ENCODE data around the gene PRSS12.
A peak's percentile ranks its signal among the peaks of the same experiment; 100 is the strongest.
"Not testable (repeated sequence)": the region's sequence is repeated elsewhere in the genome, so short reads cannot be mapped to it uniquely, and the experiment has no call there.

PRSS12 gene, protein sequence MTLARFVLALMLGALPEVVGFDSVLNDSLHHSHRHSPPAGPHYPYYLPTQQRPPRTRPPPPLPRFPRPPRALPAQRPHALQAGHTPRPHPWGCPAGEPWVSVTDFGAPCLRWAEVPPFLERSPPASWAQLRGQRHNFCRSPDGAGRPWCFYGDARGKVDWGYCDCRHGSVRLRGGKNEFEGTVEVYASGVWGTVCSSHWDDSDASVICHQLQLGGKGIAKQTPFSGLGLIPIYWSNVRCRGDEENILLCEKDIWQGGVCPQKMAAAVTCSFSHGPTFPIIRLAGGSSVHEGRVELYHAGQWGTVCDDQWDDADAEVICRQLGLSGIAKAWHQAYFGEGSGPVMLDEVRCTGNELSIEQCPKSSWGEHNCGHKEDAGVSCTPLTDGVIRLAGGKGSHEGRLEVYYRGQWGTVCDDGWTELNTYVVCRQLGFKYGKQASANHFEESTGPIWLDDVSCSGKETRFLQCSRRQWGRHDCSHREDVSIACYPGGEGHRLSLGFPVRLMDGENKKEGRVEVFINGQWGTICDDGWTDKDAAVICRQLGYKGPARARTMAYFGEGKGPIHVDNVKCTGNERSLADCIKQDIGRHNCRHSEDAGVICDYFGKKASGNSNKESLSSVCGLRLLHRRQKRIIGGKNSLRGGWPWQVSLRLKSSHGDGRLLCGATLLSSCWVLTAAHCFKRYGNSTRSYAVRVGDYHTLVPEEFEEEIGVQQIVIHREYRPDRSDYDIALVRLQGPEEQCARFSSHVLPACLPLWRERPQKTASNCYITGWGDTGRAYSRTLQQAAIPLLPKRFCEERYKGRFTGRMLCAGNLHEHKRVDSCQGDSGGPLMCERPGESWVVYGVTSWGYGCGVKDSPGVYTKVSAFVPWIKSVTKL

DNA sequence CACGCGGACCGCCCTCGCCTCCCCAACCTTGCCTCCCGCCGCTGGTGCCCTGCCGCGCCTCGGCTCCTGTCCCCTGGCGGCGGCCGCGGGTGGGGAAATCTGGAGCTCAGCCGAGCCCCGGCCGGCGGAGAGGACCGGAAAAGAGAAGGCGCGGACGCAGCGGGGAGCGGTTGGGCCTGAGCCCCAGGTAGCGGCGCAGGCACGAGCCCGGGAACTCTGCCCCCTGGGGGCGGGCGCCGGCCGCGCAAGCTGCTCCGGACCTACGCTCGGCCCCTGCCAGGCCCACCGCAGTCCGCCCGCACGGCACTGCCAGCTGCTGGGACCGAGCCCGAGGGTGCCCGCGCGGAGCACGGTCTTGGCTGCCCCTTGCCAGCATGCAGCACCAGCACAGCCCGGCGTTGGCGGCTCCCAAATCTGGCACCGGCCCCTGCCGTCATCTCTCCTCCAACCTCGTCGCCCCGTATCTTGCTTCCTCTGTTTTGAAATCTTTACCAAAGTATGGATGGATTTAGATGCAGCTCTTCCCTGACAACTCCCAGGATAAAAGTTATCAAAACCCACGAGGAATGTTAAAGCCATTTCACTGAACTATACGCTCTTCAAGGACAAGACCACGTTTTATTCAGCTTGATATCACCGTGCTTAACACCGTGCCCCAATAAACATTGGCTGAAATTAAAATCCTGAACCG, at the start of gene PRSS12:
PRSS12 (minus strand) TSS at position 161 of the 691 bp plus-strand sequence. CDS start 283 bp downstream, outside the sequence.
- peak; percentile 82 for DNase-seq (ENCODE audit: low read depth)

DNA sequence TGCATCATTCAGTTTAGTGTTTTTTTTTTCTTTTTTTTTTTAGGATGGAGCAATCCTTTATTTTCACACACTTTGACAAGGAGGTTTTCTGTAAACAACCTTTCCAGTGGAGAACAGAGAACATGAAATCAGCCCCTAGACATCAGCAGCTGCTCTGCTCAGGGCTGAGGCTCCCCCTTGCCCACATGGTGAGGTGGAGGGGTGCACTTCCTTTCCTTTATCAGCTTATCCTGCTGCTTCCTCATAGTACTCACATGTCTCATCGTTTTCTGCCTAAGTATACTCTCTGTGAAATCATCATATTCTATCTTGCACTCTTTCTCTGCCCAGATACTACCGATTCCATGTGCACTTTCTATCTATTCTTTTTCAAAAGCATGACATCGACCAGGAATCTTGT, 47.6 kb upstream of the PRSS12 start:
- DNase-seq (ENCODE audit: low read depth) = peak; percentile 31

DNA sequence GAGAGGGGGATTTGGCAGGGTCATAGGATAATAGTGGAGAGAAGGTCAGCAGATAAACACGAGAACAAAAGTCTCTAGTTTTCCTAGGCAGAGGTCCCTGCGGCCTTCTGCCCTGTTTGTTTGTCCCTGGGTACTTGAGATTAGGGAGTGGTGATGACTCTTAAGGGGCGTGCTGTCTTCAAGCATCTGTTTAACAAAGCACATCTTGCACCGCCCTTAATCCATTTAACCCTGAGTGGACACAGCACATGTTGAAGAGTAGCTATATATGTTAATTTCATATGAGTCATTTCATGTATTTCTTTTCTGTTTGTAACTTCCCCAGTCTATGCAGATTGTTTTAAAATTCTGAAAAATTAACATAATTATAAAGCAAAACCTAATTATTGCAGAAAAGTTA, 47.1 kb upstream of the PRSS12 start:
- peak; percentile 33 for DNase-seq (ENCODE audit: low read depth)

DNA sequence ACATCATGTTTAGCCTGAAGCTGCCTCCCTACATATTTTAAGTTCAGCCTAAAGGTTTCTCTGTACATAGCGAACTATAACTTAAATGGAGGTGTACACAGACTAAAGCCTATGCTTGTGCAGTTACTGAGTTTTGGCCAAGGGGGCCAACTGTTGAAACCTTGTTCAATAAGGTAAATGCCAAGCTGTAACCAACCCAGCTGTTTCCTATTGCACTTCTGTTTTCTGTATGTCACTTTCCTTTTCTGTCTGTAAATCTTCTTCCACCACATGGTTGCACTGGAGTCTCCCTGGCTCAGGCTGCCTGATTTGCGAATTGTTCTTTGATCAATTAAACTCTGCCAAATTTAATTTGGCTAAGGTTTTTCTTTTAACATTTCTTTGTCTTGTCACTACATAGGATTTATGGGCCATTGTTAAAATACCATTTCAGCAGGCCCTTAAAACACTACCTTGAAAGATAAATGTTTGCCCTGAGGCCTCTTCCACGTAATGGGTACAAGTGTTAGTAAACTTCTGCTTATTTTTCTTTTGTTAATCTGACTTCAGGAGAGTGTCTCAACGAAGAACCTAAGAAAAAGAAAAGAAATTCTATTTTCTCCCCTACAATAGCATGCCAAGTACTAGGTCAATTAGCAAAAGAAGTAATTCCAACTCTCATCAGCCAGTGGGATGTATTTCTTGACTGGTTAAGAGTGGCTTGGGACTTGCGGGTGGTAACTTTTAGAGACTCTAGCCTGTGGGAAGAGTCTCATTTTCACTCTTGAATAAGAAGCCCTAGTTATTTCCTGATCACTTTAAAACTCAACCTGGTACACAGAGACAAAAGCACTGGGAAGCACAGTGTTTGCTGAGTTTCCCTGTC, 45.7 kb upstream of the PRSS12 start:
- no peak for DNase-seq (ENCODE audit: low read depth)

DNA sequence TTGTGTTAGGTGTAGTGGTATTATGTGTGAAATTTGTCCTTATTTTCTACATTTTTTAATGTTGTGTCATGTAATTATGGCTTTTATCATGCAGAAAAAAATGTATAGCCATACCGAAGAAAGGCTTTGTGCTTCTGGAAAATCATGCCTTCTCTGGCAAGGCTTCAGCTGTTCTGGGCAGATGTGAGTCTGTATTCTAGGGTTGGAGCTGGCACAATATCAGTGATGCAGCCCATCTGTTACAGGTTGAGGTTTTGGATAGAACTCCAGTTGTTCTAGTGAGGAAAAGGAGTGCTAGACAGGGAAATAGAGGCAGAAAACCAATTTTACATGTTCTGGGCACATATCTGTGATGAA, 44.8 kb upstream of the PRSS12 start:
- DNase-seq (ENCODE audit: low read depth) = no peak

DNA sequence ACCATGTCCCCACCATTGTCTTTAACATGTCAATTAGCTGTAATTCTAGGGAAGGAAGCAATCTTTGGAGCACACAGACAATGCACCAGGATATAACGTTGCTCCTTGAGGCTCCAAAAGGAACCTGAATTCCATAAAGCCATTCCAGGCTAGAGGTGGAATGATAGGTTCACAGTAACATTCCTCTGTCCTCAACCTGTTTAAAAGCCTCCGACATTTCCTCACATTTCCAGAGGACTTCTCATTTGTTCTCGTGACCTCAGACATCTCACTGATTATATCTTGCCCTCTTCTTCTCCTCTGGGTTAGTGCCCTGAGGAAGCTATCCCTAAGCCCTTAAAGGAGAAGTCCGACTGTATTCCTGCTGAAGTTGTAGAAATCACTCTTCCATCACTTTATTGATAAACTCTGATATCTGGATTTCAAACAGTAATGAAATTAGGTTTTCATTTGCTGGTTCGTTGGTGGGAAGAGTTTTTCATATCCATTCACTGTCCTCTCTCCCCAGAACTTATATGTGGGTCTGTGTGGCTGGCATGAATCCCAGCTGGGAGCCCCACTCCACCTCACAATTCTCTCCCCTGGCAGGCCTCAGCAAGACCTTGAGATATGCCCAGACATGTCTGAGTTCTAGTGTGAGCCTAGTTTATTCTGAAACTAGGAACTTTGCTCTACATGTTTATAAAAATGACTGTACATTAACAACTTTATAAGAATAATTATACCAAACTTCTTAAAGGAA, 44.2 kb upstream of the PRSS12 start:
- DNase-seq (ENCODE audit: low read depth) = no peak

DNA sequence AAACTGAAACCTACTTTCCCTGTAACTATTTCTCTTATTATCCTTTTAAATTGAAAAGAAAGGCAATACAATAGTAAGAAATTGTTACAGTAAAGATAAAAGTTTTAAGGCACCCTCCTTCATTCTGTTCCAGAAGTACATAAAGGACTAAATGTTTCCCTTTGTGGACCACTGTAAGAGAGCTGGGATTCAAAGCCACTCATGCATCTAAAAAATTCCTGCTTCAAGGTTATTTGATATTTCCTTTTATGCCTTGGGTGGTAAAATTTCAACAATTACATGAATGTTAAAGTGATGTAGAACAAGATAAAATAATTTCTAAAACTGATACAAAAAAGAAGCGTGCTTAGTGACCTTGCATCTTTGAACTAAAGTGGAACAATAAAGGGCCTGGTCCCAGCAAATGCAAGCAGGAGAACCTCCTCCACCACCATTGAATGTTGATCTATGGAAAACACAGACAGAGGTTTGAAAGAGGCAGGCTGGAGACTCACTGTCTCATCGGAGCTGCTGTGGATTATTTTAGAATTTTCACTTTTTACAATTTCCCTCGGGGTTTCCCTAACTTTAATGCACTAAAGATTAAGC, 42.3 kb upstream of the PRSS12 start:
- DNase-seq (ENCODE audit: low read depth) = no peak

DNA sequence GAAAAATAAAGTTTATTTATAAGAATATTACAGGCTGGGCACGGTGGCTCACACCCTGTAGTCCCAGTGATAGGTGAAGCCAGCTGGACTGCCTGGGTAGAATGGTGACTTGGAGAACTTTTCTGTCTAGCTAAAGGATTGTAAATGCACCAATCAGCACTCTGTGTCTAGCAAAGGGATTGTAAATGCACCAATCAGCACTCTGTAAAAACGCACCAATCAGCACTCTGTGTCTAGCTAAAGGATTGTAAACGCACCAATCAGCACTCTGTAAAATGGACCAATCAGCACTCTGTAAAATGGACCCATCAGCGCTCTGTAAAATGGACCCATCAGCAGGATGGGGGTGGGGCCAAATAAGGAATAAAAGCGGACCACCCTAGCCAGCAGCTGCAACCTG, 39.7 kb upstream of the PRSS12 start:
- DNase-seq (ENCODE audit: low read depth) = not testable (repeated sequence)

DNA sequence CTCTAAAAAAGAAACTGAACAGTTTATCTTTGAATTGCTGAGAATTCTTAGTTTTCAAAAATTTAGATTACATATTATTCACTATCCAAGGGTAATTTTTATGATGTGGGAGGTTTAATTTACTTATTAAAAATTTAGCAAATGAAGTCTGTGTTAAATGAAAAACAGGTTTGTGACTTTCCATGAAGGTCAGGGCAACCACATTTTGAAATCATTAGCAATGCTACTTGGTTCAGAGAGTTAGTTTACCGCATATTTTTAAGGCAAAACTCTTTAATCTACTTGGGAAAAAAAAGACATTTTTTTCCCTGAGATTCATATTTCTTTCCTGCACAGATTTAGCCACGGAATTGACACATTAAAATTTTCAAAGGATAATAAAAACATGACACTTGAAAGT, 37.3 kb upstream of the PRSS12 start:
- peak; percentile 15 for DNase-seq (ENCODE audit: low read depth)

DNA sequence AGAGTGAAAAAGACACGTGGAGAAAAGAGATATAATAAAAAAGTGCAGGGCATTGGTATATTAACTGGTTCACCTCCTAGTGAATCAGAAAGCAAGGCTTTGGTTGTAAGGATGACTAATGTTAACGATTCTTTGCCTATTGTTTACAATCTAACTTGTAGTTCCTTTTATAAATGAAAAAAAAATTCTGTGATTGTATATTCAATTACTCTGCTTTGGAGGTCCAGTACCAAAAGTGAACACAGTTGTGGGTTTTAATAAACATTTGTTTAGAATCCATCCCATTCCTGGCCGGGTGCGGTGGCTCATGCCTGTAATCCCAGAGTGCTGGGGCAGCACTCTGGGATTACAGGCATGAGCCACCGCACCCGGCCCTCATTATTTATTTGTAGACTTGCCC, 36.9 kb upstream of the PRSS12 start:
- DNase-seq (ENCODE audit: low read depth) = peak; percentile 17

DNA sequence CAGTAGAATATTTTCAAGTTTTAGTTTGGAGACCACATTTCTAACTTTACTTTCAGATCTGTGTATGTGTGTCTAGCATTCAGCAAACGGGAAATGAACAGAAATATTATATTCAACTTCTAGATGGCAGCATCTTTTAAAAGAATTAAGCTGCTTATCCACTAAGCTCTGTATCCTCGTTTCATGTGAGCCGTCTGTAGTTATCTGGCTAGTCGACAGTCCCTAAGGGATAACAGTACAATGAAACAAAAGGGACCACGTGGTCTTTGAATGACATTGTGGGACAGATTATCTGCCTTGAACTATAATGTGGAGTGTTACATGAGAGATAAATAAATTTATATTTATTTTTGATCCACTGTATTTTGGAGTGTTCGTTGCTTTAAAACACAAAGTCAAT, 35.8 kb upstream of the PRSS12 start:
- DNase-seq (ENCODE audit: low read depth) = no peak

DNA sequence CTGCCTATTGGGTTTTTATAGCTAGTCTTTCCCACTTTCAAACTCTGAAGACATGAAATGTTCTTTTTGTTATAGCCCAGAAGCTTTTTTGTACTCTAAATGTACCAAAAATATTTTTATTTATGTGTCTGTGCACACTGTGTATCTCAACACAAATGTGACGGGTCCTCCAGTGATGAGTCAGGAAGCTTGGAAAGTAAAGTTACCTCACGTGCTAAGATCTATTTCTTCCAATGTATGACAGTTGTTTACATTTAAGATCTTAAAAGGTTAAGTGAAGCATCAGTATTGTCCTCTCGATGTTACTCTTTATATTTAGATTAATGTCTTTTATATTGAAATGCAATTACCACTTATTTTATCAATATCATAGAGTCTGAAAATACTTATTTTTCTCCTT, 29.1 kb upstream of the PRSS12 start:
- no peak for DNase-seq (ENCODE audit: low read depth)

DNA sequence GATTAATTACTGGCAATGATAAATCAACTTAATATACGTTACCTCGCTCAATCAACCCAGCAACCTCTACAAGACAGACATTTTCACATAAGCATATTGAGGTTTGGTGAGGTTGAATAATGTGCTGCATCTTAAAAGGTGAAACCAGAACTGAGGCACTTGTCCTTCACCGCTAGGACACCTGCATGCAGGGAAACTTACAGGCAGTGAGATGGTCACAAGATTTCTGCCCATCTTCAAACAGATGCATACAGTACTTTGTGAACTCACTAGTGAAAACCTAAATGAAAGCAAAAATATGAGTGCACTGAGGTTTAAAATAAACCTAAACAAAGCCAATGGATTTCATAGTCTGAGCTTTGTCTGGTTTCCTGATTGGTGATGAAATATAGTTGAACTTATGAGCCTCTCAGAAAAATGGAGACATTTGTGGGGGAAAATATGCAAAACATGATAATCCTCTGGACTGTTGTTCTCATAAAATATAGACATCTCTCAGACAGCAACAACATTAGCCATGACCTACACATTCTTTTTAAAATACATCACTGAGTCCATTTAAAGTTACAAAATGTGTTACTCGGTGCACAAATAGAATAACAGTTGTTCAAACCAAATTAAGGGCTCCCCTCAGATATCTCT, 20.9 kb upstream of the PRSS12 start:
- peak; percentile 89 for DNase-seq (ENCODE audit: low read depth)

DNA sequence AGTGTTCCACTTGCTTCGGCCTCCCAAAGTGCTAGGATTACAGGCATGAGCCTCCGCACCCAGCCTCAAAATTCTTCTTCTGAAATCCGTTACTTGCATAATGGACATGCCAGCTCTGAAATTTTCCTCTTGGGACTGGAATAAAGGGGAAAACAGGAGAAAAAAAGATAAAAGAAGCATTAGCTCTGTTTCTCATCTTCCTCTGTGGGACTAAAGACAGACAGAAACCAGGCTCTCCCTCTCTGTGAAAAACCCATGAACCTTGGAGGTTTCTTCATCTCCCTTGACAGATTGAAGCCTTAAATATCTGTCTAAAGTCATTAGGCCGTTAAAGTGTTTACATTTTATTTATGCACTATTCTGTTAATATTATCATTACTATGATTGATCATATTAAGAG, 19.4 kb upstream of the PRSS12 start:
- no peak for DNase-seq (ENCODE audit: low read depth)

DNA sequence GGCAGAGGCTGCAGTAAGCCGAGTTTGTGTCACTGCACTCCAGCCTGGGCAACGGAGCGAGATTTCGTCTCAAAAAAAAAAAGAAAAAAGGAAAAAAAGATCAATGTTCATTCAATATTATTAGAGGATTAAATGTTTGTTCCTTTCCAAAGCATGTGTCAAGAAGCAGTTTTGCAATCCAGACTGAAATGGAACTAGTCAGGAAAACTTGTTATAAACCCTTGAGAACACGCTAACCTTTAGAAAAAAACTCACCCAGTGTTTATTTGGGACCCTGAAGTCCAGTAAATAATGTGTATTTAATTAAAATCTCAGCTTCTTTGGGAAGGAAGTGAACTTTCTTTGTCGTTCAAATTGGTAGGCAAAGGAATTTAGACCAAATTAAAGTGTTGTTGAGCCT, 16.4 kb upstream of the PRSS12 start:
- DNase-seq (ENCODE audit: low read depth) = no peak

DNA sequence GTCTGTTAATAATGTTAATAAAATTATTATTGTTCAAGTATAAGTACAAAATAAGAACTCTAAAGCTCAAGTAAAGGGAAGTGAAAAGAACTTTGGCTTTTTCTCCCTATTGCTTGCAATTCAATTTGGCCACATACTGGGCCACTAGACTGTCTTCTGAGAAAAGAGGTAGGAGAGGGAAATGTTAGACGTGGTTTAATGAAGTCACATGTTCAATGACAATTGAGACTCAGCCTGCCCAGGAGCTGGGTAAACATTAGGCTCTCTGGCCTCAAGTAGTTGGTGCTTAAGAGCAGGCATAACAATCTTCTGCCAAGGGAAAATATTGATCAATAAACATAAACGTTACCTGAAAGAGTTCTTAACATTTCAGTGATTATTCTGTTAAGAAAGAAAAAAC, 15.1 kb upstream of the PRSS12 start:
- no peak for DNase-seq (ENCODE audit: low read depth)

DNA sequence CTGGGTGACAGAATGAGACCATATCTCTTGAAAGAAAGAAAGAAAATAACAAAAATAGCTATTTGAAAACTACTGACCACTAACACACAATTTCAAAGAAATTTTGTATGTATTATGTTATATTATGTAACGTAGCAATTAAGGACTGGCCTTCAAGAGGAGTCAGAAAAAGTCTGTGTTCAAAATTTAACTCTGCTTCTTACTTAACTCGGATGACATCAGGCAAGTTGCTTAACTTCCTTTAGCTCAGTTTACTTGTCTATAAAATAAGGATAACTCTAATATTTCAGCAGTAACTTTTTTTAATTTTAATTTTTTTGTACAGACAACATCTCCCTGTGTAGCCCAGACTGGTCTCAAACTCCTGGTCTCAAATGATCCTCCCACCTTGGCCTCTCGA, 14.6 kb upstream of the PRSS12 start:
- DNase-seq (ENCODE audit: low read depth) = no peak

DNA sequence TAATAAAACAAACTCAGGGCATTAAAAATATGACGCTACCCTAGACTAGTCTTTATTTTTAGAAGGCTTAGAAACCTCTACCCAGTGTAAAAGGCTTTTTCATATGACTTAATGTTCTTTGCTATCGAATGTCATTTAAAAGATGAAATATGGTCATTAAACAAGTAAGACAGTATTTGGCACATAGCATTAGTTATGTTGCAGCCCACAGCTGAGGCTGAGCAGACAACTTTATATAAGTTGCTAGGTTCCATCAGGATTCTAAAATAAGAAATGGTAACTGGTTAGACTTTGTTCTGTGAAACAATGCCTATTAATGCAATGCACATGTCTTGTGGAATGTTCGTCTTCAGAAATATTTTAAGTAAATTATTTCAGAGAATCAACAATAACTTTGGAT, 10.4 kb upstream of the PRSS12 start:
- DNase-seq (ENCODE audit: low read depth) = peak; percentile 46

DNA sequence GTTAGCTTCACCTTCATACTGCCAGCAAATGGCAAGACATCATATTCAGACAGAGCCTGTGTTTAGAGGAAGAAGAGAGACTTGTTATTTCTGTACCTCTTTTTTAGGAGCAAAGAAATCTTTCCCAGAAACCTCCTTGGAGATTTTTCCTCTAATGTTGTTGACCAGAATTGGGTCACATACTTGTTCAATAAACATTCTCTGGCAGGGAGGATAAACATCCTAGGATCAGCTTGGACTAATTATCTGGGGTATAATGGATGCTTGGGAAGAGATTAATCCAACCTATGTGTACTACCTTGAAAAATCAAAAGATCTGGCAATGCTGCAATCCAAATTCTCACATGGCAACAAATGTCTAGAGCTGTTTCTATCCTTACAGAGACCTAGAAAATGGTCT, 8.4 kb upstream of the PRSS12 start:
- DNase-seq (ENCODE audit: low read depth) = no peak

DNA sequence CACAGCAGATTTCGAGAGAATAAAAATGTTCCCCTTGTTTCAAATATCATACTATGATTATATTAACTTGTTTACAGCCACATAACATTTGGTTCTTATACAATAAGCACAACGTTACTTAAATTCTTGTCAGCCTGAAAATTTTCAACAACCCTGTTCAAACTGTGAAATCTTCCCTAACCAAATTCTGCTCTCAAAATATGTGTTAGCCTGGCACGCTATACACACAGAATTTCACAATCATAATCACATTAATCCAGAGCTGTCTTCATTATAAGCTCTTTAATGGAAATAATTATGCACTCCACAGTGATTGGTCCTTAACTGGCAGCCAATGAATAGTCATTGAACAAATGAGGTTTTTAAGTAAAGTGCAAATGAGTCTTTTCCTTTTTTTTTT, 7.3 kb upstream of the PRSS12 start:
- no peak for DNase-seq (ENCODE audit: low read depth)

Measured in EH (cell line).